Stimulated activated CD4-positive, alpha-beta T cell treated with anti-CD3 and anti-CD28 coated beads, Interleukin-1b, Interleukin-23, amount 100 ng/mL, for 4 hours (primary cell): ENCODE results near the gene OSR1.
A peak's percentile ranks its signal among the peaks of the same experiment; 100 is the strongest.
"Not testable (repeated sequence)": the region's sequence is repeated elsewhere in the genome, so short reads cannot be mapped to it uniquely, and the experiment has no call there.

ENCODE experiments used
- DNase-seq, 2 donors: peaks; one replicate each; pipeline ENCODE4 v3.0.0-alpha.2; 2020; ENCODE audit warnings: low read depth in 2 of 2

OSR1 gene

DNA sequence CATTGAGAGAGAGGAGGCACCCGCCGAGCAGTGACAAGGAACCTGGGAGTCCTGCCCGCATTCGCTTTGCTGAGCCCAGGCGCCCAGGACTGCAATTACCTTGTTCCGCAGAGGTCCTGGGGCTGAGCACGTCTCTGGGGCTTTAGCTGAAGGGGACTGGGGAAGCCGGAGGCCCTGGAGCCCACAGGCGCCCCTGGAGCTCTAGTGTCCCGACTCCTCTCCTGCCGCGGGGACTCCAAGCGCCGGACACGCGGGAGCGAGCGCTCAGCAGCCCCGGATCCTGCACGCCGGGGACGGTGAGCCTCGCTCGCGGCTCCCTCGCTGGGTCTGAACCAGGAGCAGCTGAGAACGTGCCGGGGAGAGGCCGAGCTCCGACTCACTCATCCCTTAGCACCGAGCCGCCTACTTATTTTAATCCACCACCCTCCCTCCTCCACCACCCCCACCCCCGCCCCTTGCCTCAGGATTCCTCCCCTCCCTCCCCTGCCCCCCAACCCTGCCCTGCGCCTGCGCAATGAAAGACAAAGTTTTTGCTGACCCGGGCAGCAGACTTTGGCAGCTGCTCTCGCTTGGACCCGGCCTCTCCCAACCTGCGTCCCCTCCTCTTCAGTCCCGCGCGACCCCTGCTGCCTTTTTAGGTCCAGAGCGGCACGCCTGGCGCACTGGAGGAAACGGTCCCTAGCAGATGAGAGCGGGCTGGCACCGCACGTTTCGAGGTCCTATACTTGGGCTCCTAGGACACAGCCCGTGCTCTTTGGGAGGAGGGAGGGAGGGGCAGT lies at the start of gene OSR1:
Gene OSR1 (minus strand): TSS at position 382 of the 779 bp plus-strand sequence. CDS start 4,818 bp downstream, outside the sequence.
- DNase-seq, result no peak

DNA sequence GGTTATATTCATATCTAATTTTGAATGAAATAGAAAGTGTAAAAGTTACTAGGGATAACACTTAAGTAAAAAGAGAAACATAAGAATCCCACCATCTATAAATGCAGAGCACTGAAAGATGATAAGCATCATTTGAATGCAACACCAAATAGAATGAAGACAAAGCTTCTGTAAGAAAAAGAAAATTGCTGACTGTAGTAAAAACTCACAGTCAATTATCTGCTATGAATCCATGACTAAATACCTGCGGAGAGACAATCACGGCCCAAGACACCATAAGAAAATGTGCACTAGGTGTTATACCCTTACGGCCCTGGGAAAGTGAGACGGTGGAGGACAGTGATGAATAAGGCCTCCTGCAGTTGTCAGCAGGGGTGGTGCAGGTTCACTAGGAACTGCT lies 45.4 kb upstream of the OSR1 start:
- DNase-seq, result no peak

DNA sequence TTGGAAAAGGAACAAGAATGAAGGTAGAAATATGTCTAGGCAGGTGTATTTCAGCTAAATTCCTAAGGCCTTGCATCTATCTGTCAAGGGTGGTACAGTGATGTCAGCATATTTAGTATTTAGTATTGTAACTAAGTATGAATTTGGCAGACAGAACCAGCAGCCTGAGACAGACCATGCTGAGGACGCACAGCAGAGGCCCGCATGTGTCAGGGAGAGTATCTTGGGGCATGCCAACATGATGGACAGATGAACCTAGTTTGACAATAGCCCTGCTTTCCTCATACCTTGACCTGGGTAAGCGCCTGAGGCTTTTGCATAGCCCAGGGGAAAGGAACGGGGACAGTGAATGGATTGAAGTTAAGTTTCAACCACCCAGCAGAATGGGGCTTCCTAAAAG lies 33.8 kb upstream of the OSR1 start:
- no peak for DNase-seq

DNA sequence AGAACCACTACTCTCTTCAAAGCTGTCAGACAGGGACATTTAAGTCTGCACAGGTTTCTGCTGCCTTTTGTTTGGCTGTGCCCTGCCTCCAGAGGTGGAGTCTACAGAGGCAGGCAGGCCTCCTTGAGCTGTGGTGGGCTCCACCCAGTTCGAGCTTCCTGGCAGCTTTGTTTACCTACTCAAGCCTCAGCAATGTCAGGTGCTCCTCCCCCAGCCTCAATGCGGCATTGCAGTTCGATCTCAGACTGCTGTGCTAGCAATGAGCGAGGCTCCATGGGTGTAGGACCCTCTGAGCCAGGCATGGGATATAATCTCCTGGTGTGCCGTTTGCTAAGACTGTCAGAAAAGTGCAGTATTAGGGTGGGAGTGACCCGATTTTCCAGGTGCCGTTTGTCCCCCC lies 31.0 kb upstream of the OSR1 start:
- DNase-seq, result not testable (repeated sequence)

DNA sequence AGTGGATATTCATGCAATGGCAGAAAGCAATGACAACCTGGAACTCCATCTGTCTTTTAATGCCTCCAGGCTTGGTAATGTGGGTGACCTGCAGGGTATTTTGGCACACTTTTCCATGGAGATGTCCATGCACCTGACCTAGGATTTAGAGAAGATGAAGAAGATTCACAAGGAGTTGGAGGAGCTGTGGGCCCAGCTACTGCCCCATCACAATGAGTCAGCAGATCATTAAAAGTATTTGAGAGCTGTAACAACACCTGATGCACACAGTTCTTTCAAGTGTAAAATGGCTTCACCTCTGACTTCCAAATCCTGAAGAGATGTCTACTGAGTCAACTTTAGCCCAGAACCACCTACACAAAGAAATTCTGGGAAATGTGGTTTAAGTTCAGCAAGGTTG lies 22.1 kb upstream of the OSR1 start:
- DNase-seq, result no peak

DNA sequence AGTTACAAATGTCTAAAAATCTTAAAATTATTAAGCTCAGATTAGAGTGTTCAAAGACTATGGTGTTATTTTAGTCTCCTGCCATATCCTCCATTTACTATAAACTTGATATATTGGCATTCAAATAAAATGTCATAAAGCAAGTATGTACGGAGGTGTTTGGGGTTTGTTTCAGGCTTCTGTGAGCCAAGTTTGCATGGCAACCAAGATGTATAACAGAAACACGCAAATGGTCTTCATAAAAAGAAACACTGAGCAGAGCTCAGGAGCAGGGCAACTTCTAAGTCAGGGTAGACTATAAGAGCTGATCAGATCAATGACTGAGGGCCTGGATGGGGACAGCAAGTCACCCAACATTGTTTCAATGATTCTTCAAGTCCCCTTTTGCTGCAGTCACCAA lies 20.5 kb upstream of the OSR1 start:
- DNase-seq, result no peak

DNA sequence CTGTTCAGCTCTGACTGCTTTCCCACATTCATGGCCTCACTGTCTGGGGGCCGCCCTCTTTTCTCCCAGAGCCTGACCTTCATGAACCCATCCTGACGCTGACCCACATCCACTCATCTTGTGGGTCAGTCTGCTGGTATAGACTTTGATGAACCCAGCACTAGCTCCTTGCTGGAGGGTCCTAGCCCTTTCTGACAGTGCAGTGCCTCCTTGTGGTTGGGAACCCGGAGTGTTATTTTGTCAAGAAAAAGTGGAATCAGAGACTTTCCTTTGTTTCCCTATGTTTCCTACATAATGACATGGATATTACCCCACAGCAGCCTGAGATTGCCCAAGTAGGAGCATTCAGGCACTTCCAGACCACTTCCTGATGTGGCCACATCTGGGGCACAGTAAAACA lies 19.3 kb upstream of the OSR1 start:
- no peak for DNase-seq

DNA sequence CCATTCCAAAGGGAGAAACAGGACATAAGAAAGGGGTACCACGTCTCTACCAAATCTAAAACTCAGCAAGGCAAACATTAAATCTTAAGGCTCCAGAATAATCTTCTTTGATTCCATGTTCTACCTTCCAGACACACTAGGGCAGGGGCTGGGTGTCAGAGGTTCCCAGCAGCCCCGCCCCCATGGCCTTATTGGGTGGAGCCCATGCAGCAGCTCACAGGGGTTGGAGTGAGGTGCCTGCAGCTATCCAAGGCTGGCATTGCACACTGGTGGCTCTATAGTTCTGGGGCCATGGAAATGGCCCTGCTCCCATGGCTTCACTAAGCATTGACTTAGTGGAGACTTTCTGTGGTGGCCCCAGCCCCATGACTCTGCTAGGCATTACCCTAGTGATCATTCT lies 14.9 kb upstream of the OSR1 start:
- no peak for DNase-seq

DNA sequence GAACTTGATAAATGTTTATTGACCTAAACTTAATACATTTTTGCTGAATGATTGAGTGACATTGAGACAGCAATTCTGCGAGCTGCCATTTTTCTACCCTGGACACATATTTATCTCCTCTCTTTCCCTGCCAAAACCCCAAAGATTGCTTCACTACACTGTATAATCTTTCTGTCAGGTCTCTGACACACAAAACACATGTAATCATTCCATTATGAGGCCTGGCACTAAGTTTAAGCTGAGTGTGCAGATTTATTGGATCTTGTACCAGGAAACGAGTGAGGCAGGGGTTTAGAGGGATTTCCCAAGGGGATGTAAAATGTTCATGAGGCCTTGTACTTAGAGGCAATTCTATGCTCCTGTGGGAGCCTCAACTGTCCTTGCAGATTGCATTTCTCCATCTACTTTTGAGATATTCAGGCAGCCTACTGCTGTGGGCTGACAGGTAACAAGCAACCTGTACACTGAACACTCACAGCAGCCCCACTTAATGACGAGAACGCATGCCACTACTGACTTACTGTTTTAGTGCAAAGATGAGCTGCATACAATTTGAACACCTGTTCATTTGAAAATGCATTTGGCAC lies 13.7 kb upstream of the OSR1 start:
- DNase-seq, result no peak

DNA sequence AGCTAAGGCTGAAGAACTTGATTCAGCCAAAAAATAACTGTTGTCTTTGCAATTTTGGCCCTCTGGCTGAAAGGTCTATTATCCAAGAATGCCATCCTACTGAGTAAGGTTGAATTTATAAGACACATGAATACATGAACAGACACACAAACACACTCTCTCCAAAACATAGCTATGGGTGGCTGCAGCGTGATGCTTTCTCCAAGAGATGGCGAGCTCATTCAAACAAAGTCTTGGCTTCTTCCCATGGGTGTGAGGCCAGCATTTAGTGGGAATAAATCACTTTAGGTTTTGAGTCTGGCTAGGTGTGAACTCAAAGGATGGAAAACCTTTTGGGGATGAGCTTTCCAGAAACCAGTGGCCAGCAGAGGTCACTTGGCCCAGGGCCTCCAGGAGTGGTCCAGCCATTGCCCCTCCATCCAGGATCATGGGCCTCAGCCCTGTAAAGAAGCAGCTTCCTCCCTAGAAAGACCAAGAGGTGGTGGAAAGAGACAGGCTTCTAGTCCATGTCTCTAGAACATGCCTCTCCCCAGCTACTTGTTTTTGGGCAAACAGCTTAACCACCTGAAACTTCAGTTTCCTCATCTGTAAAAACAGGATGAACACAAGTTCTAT lies 11.0 kb upstream of the OSR1 start:
- no peak for DNase-seq

DNA sequence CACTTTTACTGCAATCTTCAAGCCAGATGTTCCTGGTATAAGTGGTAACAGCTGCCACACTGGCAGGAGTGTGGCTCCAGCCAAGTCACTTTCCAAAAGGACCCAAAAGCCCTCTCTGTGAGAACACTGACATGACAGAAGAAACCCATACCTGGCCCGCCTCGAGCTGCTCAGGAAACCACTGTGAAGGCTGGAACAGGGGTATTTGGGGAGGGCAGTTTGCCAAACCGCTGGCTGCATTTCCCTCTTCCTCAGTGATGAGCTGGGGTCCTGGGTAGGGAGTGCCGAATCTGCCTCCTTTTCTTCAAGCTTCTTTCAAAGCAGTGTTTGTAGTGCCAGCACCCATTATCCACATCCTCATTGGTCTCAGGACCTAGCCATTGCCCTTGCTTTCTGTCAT lies 10.3 kb upstream of the OSR1 start:
- DNase-seq, result no peak

DNA sequence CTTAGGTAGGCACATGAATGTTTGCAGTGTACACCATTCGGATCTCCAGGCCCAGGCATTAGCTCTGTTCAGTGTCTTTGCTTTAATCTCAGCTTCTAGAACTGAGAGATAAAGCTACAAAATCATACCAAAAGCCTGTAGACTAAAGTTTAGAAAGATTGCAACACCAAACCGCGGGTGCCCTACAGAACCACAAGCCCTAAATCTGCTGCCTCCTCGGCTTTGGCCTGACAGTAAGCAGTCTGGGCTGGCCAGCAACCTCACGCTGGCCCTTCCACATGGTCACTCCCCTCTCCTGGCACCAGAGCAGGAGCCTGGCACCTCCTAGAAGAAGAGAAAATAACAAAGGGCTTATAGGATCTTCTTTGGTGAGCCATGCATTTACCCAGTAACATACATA lies 8.9 kb upstream of the OSR1 start:
- DNase-seq, result no peak

DNA sequence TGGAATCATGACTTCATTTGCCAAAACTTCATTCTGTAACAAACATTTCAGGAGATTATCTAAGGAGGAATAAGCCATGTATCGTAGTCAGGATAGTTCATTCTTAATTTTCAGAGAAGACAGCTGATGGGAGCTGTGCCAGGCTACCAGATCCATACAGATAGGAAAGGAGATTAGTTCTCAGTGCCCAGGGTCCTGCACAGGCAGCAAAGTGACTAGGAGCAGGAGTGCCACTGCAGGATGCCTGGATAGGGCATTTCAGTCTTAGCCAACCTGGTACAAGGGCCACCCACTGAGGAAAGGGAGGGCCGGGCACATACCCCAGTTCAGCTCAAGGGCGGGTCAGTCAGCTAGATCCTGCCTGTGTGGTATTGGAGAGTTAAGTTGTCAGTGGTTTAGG lies 6.7 kb upstream of the OSR1 start:
- no peak for DNase-seq

DNA sequence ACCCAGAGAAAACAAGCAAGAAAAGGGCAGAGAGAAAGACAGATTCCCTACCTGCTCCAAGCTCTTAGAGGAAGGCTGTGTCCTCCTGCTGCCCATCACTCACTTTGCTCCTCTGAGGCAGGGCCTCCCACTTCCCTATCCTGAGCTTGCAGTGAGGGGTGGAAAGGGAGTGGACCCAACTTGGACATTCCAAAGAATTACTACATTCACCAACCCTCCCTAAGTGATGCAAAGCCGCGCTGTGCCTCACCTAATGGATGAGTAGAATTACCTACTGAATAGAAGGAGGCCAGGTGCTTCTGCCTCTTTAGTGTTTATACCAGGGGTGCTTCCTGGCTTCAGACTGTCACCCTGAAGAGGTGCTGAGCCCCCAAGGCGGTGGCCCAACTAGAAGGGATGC lies 5.6 kb upstream of the OSR1 start:
- no peak for DNase-seq

DNA sequence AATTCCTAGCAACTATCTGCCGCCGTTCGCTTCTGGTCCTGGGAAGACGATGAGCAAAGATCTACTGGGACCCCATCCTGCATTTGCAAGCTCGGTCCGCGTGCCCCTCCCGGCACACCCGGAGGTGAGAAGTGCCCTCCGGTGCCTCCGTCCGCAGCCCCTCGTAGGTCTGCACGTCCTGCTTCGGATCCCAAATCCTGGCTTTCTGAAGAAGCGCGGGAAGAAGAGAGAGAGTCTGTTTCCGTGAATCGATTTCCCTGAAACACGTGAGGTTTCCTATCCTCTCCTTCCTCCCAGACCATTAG lies 5.0 kb upstream of the OSR1 start:
- DNase-seq, result no peak

DNA sequence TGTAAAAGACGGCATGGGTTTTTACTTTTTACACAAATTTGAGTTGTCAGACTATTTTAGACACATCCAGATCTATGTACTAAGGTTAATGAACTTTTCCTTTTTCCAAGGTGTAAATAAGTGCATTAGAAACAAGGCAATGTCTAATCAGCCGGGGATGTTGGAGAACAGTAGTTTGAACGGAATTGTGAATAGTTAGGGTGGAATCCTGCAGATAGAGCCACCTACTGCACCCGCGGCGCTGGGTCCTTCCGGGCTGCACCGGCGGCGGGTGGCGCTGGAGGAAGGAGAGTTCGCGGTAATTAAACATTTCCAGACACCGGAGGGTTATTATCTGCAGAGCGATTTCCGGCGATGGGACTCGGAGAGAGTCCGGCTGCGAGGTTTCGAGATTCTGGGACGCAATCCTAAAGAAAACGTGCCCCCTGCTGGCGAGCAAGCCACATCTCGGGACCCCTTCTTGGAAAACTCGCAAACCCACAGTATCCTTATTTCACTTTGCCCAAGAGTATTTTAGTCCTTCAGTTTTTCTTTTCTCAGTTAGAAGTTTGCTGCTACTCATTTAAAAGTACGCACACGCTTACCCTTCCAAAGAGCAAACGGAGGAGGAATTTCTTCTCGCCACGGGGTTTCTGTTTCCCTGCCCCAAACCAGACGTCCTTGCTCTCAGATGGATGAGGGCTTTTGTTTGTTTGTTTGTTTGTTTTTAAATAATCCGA lies 4.5 kb upstream of the OSR1 start:
- DNase-seq, result peak in 1 of 2 donors; percentile 31

DNA sequence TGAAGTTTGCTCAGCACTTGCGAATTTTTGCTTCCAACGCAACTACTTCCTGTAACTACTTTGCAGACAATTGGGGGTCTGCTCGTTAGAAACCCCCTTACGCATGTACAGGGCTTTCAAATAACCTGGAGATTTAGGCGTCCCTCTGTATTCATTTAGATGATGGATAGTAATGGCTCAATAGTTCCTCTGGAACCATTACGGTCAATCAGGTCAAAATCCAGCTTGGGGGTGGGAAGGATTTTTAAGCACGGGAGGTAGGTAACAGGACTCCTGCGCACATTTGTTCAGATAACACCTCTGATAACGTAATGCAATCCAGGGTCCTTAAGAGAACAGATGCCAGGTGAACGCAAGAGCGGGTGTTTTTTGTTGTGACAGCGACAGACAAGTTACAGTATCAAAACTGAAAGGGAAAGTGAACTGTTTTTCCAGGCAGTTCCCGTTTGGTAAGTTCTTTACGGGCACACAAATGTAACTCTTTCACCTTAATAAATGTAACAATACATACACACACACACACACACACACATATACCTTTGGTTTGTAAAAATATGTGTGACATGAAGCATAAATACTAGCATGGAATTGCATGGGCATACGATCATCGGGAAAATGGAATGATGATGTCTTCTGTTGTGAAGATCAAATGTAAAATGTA lies 3.8 kb upstream of the OSR1 start:
- DNase-seq, result no peak

DNA sequence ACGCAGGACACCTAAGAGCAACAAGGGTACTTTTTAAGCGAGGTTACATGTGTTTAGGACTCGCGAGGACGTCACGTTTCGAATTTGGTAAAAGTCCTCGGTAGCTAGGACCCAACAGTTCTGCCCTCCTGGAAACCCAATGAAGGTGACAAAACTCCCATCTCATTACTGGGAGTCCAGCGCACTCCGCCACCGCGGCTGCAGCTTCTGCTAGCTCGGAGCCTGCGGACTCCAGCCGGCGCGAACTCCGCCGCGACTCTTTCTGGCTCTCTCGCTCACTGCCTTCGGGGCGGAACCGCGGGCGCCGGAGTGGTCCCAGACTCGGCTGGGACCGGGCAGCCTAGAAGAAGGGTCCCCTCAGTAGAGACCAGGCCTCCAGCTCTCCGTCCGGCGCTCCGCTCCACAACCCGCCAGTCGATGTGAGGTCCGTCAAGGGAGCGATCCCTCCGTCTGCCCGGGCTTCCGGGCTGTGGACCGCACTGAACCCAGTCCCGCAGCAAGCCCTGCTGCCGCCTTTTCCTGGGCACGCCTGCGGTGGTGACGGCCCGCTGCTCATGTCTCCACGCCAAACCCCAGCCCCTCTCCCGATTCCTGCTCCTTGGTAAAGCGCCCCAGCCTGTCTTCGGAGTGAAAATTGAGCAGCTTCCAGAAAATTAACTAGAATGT lies 3.0 kb upstream of the OSR1 start:
- no peak for DNase-seq

DNA sequence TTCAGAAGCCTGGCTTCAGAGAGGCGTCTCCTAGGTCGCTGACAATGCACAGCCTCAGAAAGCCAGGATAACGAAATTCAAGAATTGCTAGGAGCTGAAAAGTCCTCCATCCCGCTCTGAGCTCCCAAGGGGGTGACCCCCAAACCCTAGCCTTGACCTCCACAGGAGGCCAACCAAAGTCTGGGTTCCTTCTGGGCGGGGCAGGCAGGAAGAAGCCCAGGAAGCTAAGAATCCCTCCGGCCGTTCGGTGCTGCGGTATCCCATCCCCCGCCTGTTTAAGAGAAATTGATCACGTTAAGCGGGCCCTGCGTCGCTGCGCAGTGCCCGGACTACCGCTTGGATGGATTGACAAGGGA lies 2.5 kb upstream of the OSR1 start:
- DNase-seq, result no peak

DNA sequence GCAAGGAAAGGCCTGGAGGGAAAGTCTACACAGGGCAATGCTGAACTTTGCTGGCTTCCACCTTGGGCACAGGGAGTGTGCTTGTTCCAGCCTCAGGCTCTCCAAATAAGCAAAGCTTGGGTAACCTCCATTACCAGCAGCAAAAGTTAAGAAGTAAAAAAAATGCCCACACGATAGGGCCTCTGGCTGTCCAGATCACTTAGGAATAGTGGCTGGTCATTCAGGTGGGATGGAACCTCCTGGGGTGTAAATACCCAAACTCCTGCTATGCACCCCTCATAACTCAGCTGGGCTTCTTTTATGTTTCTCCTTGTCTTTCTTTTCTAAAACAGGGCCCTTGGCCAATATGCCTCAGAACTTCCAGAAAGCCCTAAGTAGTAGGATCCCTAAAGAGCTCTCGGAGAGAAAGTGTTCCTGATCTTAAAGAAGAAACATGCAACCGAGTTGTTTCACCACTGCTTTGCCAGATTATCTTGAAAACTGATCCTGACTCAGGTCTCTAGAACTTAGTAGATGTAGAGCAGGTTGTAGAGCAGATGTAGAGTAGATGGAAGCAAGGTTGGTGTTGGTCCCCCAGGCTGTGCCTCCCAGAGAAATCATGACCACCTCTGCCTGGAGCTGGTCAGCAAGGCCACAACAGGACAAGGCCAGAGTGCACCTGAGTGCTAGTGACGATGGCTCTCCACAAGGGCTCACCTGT lies 2.0 kb upstream of the OSR1 start:
- DNase-seq, result no peak

DNA sequence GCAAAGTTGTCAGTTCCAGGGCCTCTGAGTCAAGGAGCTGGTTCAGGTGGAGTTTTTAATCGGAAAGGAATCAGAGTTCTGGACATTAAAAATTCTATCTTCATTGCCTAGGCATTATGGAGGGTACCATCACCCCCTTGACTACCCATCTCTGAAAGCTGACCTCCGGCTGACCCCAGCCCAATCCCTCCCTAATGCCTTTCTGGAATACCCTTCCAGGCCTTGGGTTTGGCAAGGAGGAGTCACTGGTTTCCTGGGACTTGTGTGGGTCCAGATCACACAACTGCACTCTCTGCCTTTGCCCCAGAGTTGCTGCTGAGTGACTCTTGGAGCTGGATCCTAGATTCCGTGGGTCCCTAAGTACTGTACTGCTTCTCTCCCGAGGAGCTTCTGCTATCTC lies 1.0 kb upstream of the OSR1 start:
- DNase-seq, result no peak
